VCaP (cell line): ENCODE data around the gene WNK2.

Experiments
- H3K27ac ChIP-seq: fragments of 450-650 bp; 2 replicates; pipeline ENCODE4 v1.5.1; 2017
- CTCF ChIP-seq: fragments of 450-650 bp; conservative IDR thresholded peaks from 2 replicates; pipeline ENCODE4 v1.5.1; 2017; ENCODE audit warnings: mild to moderate bottlenecking, moderate library complexity

WNK2 gene

DNA sequence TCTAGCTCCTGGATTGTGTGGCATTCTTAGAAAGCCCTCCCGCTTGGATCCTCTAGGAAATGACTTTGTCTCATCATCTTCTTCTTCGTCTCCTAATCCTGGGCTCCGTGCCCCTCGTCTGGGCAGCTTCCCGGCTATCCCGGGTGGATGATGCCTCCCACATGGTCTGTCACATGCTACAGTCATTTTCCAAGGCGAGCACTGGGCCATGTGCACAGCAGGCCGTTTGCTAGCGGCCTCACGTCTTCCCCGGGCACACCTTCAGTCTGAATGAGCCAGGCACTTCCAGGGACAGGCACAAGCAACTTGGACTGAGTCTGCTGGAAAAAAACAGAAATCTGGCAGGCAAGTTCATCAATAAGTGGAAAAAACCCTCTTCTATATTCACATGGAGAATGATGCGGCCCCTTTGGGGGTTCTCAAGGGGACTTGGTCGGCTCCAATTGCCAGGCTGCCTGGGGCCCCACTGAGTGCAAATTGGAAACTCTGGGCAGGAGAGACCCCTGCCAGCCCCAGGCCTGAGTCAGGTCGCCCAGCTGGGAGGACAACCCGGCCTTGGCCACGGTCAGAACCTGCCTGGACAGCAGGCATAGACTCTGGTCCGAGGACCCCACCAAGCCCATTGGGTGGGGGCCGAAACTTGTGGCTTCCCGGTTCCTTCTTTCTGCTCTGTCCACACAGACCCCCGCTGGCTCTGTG is 11.1 kb upstream of the WNK2 start:
- no peak overlapping the region for H3K27ac ChIP-seq
- no peak for TF ChIP-seq CTCF

DNA sequence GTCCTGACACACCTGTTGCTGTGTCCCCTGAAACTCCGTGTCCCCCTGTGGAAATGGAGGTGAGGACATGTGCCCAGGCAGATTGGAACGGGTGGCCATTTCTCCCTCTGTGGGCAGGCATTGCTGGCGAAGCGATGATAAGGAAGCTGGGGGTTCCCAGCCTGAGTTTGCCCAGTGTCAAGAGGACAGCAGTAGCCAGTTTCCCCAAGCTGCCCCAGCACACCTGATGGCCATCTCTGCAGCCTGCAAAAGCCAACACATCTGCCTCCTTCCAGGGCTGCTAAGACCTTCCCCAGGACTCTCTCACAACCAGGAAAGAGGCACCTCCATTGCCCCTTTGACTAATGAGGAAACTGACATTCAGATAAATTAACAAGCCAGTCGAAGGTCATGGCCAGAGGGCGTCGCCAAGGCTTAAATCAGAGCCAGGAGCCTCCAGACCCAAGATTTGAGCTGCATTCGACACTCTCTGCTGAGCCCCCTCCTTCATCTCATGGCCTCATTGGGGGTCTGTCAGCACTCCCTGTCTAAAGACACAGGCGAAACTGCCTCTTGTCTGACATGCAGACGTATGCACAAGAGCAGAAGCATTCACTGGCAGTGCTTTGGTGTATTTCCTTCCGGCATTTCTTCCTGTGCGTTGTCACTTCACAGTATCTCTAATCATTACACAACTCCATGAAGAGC is 10.4 kb upstream of the WNK2 start:
- no peak overlapping the region for H3K27ac ChIP-seq
- TF ChIP-seq CTCF, result no peak

- TF ChIP-seq CTCF, result no peak
Measured at GRCh38 chr9:93174976-93175375, 9.0 kb upstream of the WNK2 start.

GRCh38 chr9:93177676-93178075 is 6.3 kb upstream of the WNK2 start:
- H3K27ac ChIP-seq, result no peak overlapping the region
- no peak for TF ChIP-seq CTCF

More at GRCh38 chr9:93174976-93175375, 9.0 kb upstream of the WNK2 start:
- no peak overlapping the region for H3K27ac ChIP-seq

GRCh38 chr9:93178851-93179786 is 4.8 kb upstream of the WNK2 start:
- no peak overlapping the region for H3K27ac ChIP-seq
- no peak for TF ChIP-seq CTCF

DNA sequence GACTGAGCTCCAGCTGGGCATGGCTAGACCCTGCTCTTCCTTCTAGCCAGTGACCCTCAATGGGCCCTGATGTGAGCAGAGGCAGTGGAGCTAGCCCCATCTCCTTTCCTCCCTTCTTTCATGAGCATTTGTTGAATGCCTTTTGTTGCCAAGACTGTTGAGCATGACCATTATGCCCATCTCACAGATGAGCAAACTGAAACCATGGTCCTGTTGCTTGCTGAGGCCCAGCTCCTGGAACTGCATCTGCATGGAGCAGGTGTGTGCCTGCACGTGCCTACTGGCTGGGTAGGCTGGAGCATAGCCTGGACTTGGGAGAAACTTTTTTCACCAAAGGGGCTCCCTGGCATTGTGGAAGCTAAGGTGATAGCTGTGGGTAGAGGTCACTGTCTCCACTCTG is 3.0 kb upstream of the WNK2 start:
- TF ChIP-seq CTCF, result no peak
- no peak overlapping the region for H3K27ac ChIP-seq
